Measurements from ENCODE around the gene AK3.
"Not testable (repeated sequence)": the region's sequence is repeated elsewhere in the genome, so short reads cannot be mapped to it uniquely, and the experiment has no call there.

Gene AK3

GRCh38 chr9:4781408-4781807, 40.4 kb upstream of the AK3 start:
- no peak for TF ChIP-seq CTCF (IDR thresholded peaks at IDR 0.05; ENCODE audit: unreplicated experiment in 3 of 3)
- Mint-ChIP-seq H3K36me3 (ENCODE audit: low read depth) (no peaks in the 10 kb centered on the region), H3K4me3 (no peak overlapping the region), H3K9me3 (no peaks in the 10 kb centered on the region), H3K27ac (no peak overlapping the region), H3K27me3 (ENCODE audit: low read depth) (no peaks in the 10 kb centered on the region), H3K4me1 (no peaks in the 10 kb centered on the region)

- H3K4me1 Mint-ChIP-seq: no peaks in the 10 kb centered on the region
- H3K27me3 Mint-ChIP-seq (ENCODE audit: low read depth): no peaks in the 10 kb centered on the region
- no peaks in the 10 kb centered on the region for H3K36me3 Mint-ChIP-seq (ENCODE audit: low read depth)
These were observed 39.6 kb upstream of the AK3 start for GRCh38 chr9:4780651-4781050.

GRCh38 chr9:4774958-4775357, 34.0 kb upstream of the AK3 start:
- not testable (repeated sequence) for H3K4me1 Mint-ChIP-seq; H3K4me3 Mint-ChIP-seq; H3K36me3 Mint-ChIP-seq (ENCODE audit: low read depth); H3K27ac Mint-ChIP-seq; H3K27me3 Mint-ChIP-seq (ENCODE audit: low read depth); H3K9me3 Mint-ChIP-seq

More at GRCh38 chr9:4780651-4781050, 39.6 kb upstream of the AK3 start:
- no peak for TF ChIP-seq CTCF (IDR thresholded peaks at IDR 0.05; ENCODE audit: unreplicated experiment in 3 of 3)
- Mint-ChIP-seq H3K4me3 (no peak overlapping the region), H3K9me3 (no peaks in the 10 kb centered on the region), H3K27ac (no peak overlapping the region)

- no peak for TF ChIP-seq CTCF (IDR thresholded peaks at IDR 0.05; ENCODE audit: unreplicated experiment in 3 of 3)
- Mint-ChIP-seq H3K36me3 (ENCODE audit: low read depth) (no peaks in the 10 kb centered on the region), H3K4me1 (no peaks in the 10 kb centered on the region), H3K27me3 (ENCODE audit: low read depth) (no peaks in the 10 kb centered on the region), H3K27ac (no peak overlapping the region), H3K9me3 (no peaks in the 10 kb centered on the region), H3K4me3 (no peak overlapping the region)
These were observed 33.2 kb upstream of the AK3 start for GRCh38 chr9:4774209-4774608.

- H3K4me1 Mint-ChIP-seq: no peaks in the 10 kb centered on the region
- H3K36me3 Mint-ChIP-seq (ENCODE audit: low read depth): no peaks in the 10 kb centered on the region
- no peaks in the 10 kb centered on the region for H3K27me3 Mint-ChIP-seq (ENCODE audit: low read depth)
- TF ChIP-seq CTCF (IDR thresholded peaks at IDR 0.05; ENCODE audit: unreplicated experiment in 3 of 3): no peak
- H3K4me3 Mint-ChIP-seq: no peak overlapping the region
- H3K9me3 Mint-ChIP-seq: no peaks in the 10 kb centered on the region
- no peak overlapping the region for H3K27ac Mint-ChIP-seq
These were observed 30.8 kb upstream of the AK3 start for GRCh38 chr9:4771788-4772187.

- Mint-ChIP-seq H3K36me3 (ENCODE audit: low read depth) (no peaks in the 10 kb centered on the region), H3K4me1 (no peaks in the 10 kb centered on the region), H3K27me3 (ENCODE audit: low read depth) (no peaks in the 10 kb centered on the region), H3K4me3 (no peak overlapping the region), H3K9me3 (no peaks in the 10 kb centered on the region), H3K27ac (no peak overlapping the region)
- no peak for TF ChIP-seq CTCF (IDR thresholded peaks at IDR 0.05; ENCODE audit: unreplicated experiment in 3 of 3)
These were observed 28.5 kb upstream of the AK3 start for GRCh38 chr9:4769321-4770080.

Data from nephron (organoid).